A549 treated with Hydrocortisone at 1 μM for 4 hours (cell line): ENCODE data around the gene TBRG4. TPM values are rescaled to one million over a fixed set of nuclear protein-coding genes. Genes with fewer than 3 reads are reported as not detected.

Source experiments
- total RNA-seq: library from RNA; stranded (reverse); fragments of 200-300 nt; extraction: Qiagen RNA extraction; gene quantifications from 5 replicates; pipeline ENCODE4 v1.2.3, GENCODE V29; 2022

The TBRG4 gene
- total RNA-seq, result 102 to 127 TPM (median 108 TPM) in 5 replicates

DNA sequence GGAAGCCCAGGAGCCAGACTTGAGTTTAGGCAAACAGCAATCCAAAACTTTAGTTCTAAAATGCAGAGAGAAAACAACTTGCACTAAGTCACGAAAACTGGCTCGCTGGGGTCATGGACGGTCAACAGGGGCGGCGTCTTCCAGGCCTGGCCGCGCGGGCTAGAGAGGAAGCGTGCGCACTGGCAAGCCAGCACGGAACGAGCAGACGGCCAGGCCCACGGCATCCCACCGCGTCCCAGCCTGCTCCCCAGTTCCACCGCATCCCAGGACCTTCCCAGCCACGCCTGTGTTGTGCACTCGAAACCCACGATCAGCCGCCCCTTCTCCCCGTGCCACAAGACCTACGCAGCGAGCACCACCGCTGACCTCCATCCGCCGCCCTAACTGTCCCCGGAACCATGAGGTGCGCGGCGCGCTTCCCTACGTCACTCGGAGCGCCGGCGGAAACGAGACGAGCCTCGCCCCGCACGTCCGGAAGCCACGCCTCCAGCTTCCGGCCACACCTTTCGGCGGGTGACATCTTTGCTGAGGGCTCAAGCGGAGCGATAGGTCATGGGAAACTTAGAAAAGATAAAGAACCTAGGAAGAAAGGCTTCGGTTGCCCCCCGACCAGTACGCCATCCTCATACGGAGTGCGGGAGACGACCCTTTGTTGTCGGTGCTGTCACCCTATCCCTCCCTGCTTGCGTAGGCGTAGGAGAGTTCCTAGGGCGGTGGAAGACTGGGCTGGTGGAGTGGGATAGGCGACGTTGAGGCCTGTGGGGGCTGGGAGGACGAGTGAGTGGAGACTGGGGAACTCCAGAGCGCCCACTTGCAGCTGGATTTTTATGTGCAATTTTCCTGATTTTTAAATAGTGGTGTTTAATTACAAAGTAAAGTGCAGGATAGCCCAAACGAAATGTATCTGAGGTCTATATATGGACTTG is at the start of gene TBRG4:
Gene TBRG4, minus strand, starts transcription at position 400 of the 926 bp plus-strand sequence. CDS start 2,460 bp downstream, outside the sequence.

GRCh38 chr7:45157653-45158401 is 46.3 kb upstream of the TBRG4 start, which contains the start of gene RAMP3:
Gene RAMP3 (plus strand): TSS chr7:45157791. CDS start chr7:45157829, 38 bp downstream.

GRCh38 chr7:45088821-45089340 is 22.6 kb downstream of the TBRG4 start, which contains the start of gene NACAD:
Gene NACAD (minus strand): TSS chr7:45088969. CDS start chr7:45088894, 75 bp downstream.

Other genes starting within 250 kb of the TBRG4 start
- gene PURB, start 226.2 kb downstream of the TBRG4 start, total RNA-seq, result 11.5 to 14.9 TPM (median 13.1 TPM) in 5 replicates
- 0.16 to 0.25 TPM (median 0.21 TPM) in 5 replicates for gene MYO1G, start 132.7 kb downstream of the TBRG4 start, total RNA-seq
- gene CCM2, start 111.5 kb downstream of the TBRG4 start, total RNA-seq, result 39.8 to 53.1 TPM (median 45.7 TPM) in 5 replicates
- 0.22 to 0.37 TPM (median 0.31 TPM) in 5 replicates for gene NACAD, start 22.7 kb downstream of the TBRG4 start, total RNA-seq
- not detected in 5 replicates for gene RAMP3, start 46.1 kb upstream of the TBRG4 start, total RNA-seq